WTC11 (cell line): Measurements from ENCODE around the gene RBCK1. TPM values are rescaled to one million over a fixed set of nuclear protein-coding genes. Genes with fewer than 3 reads are reported as not detected.

Experiments used
- ATAC-seq: fragments of 200-7000 bp; cut with Tn5 transposase; 2 replicates; pipeline ENCODE4 v1.10.0; 2021; ENCODE audit warnings: mild to moderate bottlenecking, moderate library complexity
- CTCF ChIA-PET: fragments of 300-600 bp; sonication (Branson Sonifier 250); formaldehyde crosslinking; loops from one replicate; lab custom pipeline; 2021; ENCODE audit warnings: antibody characterized with exemption; lab: Charles Lee
- POLR2A ChIA-PET: fragments of 350-600 bp; sonication (Branson Sonifier 250); formaldehyde crosslinking; loops from one replicate; lab custom pipeline; 2021; ENCODE audit warnings: antibody characterized with exemption; lab: Charles Lee
- DNase-seq: peaks from one replicate; pipeline ENCODE4 v3.0.0; 2021; ENCODE audit warnings: low spot score
- H3K27ac Mint-ChIP-seq: 2 replicates; pipeline ENCODE4 v1.8.0; 2021; ENCODE audit warnings: mixed read lengths
- H3K27me3 Mint-ChIP-seq: 2 replicates; pipeline ENCODE4 v1.8.0; 2021; ENCODE audit warnings: low read depth, mild to moderate bottlenecking, moderate library complexity, mixed read lengths
- H3K36me3 Mint-ChIP-seq: 2 replicates; pipeline ENCODE4 v1.8.0; 2021; ENCODE audit warnings: mixed read lengths
- H3K4me1 Mint-ChIP-seq: 2 replicates; pipeline ENCODE4 v1.8.0; 2022; ENCODE audit warnings: mixed read lengths
- H3K4me3 Mint-ChIP-seq: 2 replicates; pipeline ENCODE4 v1.8.0; 2021; ENCODE audit warnings: mild to moderate bottlenecking, moderate library complexity, mixed read lengths
- H3K9me3 Mint-ChIP-seq: 2 replicates; pipeline ENCODE4 v1.8.0; 2021; ENCODE audit warnings: mixed read lengths
- ATF1 ChIP-seq: sonication (generic); formaldehyde crosslinking; IDR thresholded peaks from 2 replicates; pipeline ENCODE4 v1.8.1; 2023; ENCODE audit warnings: mild to moderate bottlenecking, moderate library complexity, missing genetic modification reagents
- EMX1 ChIP-seq: fragments of 250-450 bp; sonication (Bioruptor Pico); IDR thresholded peaks from 2 replicates; pipeline ENCODE4 v1.8.0; 2021; ENCODE audit warnings: mild to moderate bottlenecking
- GRHL2 ChIP-seq: fragments of 250-450 bp; sonication (Bioruptor Pico); IDR thresholded peaks from 2 replicates; pipeline ENCODE4 v1.8.0; 2022; ENCODE audit warnings: mild to moderate bottlenecking, moderate library complexity; ENCODE audit not compliant: insufficient replicate concordance, severe bottlenecking
- JUN ChIP-seq: sonication (generic); formaldehyde crosslinking; IDR thresholded peaks from 2 replicates; pipeline ENCODE4 v1.8.0; 2023; ENCODE audit warnings: mild to moderate bottlenecking, missing genetic modification reagents
- NFYB ChIP-seq: sonication (generic); formaldehyde crosslinking; conservative IDR thresholded peaks from 2 replicates; pipeline ENCODE4 v1.8.0; 2022; ENCODE audit warnings: low read depth, missing genetic modification reagents
- OVOL2 ChIP-seq: fragments of 250-450 bp; sonication (Bioruptor Pico); IDR thresholded peaks from 2 replicates; pipeline ENCODE4 v1.9.0; 2021; ENCODE audit warnings: mild to moderate bottlenecking, borderline replicate concordance
- PRRX2 ChIP-seq: fragments of 250-450 bp; sonication (Bioruptor Pico); IDR thresholded peaks from 2 replicates; pipeline ENCODE4 v1.8.0; 2021; ENCODE audit warnings: mild to moderate bottlenecking
- SMAD3 ChIP-seq: sonication (generic); formaldehyde crosslinking; IDR thresholded peaks from 2 replicates; pipeline ENCODE4 v1.8.0; 2022; ENCODE audit warnings: missing genetic modification reagents, mild to moderate bottlenecking, borderline replicate concordance
- SOX15 ChIP-seq: fragments of 250-450 bp; sonication (Bioruptor Pico); IDR thresholded peaks from 2 replicates; pipeline ENCODE4 v1.9.0; 2021; ENCODE audit warnings: mild to moderate bottlenecking
- TCF7 ChIP-seq: sonication (generic); formaldehyde crosslinking; IDR thresholded peaks from 2 replicates; pipeline ENCODE4 v1.8.0; 2022; ENCODE audit warnings: mild to moderate bottlenecking, low read depth, missing genetic modification reagents, moderate library complexity
- TEAD1 ChIP-seq: sonication (generic); formaldehyde crosslinking; IDR thresholded peaks from 2 replicates; pipeline ENCODE4 v1.8.0; 2022; ENCODE audit warnings: mild to moderate bottlenecking, missing genetic modification reagents
- ZNF219 ChIP-seq: sonication (generic); formaldehyde crosslinking; IDR thresholded peaks from 2 replicates; pipeline ENCODE4 v1.8.0; 2023; ENCODE audit warnings: missing genetic modification reagents, mild to moderate bottlenecking, borderline replicate concordance
- ZNF232 ChIP-seq: sonication (generic); formaldehyde crosslinking; IDR thresholded peaks from 2 replicates; pipeline ENCODE4 v1.8.0; 2022; ENCODE audit warnings: mild to moderate bottlenecking, missing genetic modification reagents
- ZNF396 ChIP-seq: fragments of 250-450 bp; sonication (Bioruptor Pico); IDR thresholded peaks from 2 replicates; pipeline ENCODE4 v1.8.0; 2021; ENCODE audit warnings: mild to moderate bottlenecking, moderate library complexity, borderline replicate concordance
- ZNF416 ChIP-seq: fragments of 250-450 bp; sonication (Bioruptor Pico); IDR thresholded peaks from 2 replicates; pipeline ENCODE4 v1.9.0; 2021; ENCODE audit warnings: mild to moderate bottlenecking, inconsistent platforms
- ZNF423 ChIP-seq: fragments of 250-450 bp; sonication (Bioruptor Pico); IDR thresholded peaks from 2 replicates; pipeline ENCODE4 v2.1.2; 2022; ENCODE audit warnings: mild to moderate bottlenecking, moderate library complexity
- total RNA-seq: library from RNA; stranded (reverse); gene quantifications from 3 replicates; pipeline ENCODE4 v1.2.3, GENCODE V29; 2021
- TF ChIP-seq, protein P1 (sequence below): fragments of 250-450 bp; sonication (Bioruptor Pico); IDR thresholded peaks from 2 replicates; pipeline ENCODE4 v1.9.0; 2021; ENCODE audit warnings: moderate library complexity, mild to moderate bottlenecking, inconsistent platforms, borderline replicate concordance
- TF ChIP-seq, protein P2 (sequence below): sonication (generic); formaldehyde crosslinking; IDR thresholded peaks from 2 replicates; pipeline ENCODE4 v1.8.1; 2022; ENCODE audit warnings: mild to moderate bottlenecking, moderate library complexity, missing genetic modification reagents
- TF ChIP-seq, protein P3 (sequence below): sonication (generic); formaldehyde crosslinking; IDR thresholded peaks from 2 replicates; pipeline ENCODE4 v1.8.1; 2023; ENCODE audit warnings: mild to moderate bottlenecking, moderate library complexity, missing genetic modification reagents
- TF ChIP-seq, protein P4 (sequence below): sonication (generic); formaldehyde crosslinking; IDR thresholded peaks from 2 replicates; pipeline ENCODE4 v1.8.1; 2023; ENCODE audit warnings: mild to moderate bottlenecking, missing genetic modification reagents
- TF ChIP-seq, protein P5 (sequence below): fragments of 200-600 bp; IDR thresholded peaks from 2 replicates; pipeline ENCODE4 v1.8.0; 2022; ENCODE audit warnings: antibody characterized with exemption
- TF ChIP-seq, protein P6 (sequence below): fragments of 250-450 bp; sonication (Bioruptor Pico); IDR thresholded peaks from 2 replicates; pipeline ENCODE4 v1.9.0; 2021; ENCODE audit warnings: mild to moderate bottlenecking

The RBCK1 gene
- total RNA-seq, 1 experiment from 2014 or later = 75.2 TPM

DNA sequence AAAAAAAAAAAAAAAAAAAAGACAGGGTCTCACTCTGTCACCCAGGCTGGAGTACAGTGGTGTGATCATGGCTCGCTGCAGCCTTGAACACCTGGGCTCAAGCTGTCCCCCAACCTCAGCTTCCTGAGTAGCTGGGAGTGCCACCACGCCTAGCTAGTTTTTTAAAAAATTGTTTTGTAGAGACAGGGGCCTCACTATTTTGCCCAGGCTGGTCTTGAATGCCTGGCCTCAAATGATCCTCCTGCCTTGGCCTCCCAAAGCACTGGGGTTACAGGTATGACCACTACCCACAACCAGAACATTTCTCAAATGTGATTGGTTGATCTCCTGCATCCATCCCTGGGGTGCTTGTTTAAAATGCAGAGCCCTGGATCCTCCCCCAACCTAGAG, 5.6 kb upstream of the RBCK1 start (continued):
- TF ChIP-seq, protein P1, sequence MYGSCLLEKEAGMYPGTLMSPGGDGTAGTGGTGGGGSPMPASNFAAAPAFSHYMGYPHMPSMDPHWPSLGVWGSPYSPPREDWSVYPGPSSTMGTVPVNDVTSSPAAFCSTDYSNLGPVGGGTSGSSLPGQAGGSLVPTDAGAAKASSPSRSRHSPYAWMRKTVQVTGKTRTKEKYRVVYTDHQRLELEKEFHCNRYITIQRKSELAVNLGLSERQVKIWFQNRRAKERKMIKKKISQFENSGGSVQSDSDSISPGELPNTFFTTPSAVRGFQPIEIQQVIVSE (CRISPR knock-in tag) = no peak
- no peak for TF ChIP-seq ZNF232 (CRISPR knock-in tag)
- TF ChIP-seq, protein P2, sequence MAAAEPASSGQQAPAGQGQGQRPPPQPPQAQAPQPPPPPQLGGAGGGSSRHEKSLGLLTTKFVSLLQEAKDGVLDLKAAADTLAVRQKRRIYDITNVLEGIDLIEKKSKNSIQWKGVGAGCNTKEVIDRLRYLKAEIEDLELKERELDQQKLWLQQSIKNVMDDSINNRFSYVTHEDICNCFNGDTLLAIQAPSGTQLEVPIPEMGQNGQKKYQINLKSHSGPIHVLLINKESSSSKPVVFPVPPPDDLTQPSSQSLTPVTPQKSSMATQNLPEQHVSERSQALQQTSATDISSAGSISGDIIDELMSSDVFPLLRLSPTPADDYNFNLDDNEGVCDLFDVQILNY (CRISPR knock-in tag) = no peak
- no peak for TF ChIP-seq OVOL2 (CRISPR knock-in tag)
- no peak for TF ChIP-seq ZNF416 (CRISPR knock-in tag)
- TF ChIP-seq TEAD1 (CRISPR knock-in tag) = no peak
- no peak for TF ChIP-seq ZNF396 (CRISPR knock-in tag)
- no peak for TF ChIP-seq NFYB (CRISPR knock-in tag)

DNA sequence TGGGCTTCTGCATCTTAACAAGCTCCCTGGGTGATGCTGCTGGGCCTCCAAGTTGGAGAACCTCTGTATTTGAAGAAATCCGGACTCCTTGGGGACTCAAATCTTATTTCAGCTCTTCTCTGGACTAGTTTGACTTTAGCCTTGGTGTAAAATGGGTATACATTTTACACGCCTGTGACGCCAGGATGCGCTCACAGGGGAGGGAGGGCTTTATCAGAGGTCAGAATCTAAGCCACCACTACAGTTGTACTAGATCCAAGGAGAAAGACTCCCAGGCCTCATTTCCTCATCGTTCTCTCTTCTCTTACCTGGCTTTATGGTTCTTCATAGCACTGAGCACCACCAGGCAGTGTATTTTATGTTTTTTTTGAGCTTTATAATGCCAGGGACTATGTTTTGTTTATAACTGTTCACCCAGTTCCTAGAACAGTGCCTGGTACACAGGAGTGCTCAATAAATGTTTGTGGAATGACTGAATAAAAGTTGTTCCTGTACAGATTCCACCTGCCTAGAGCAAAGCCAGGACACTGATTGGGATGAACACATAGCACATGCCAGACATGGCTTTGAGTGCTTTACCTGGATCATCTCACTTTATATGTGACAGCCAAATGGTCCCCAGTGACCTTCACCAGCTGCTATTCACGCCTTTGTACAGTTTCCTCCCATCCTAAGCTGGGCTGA, 5.1 kb upstream of the RBCK1 start:
- Mint-ChIP-seq H3K9me3 (peaks cover 15% of the 10 kb centered on the region), H3K4me3 (no peak overlapping the region), H3K27ac (no peak overlapping the region), H3K4me1 (peaks cover 22% of the 10 kb centered on the region), H3K27me3 (peaks cover 8% of the 10 kb centered on the region; the same call in 1 of the 2 replicates), H3K36me3 (no peaks in the 10 kb centered on the region; the same call in 1 of the 2 replicates)
- ChIA-PET POLR2A (no interaction called here), CTCF (no interaction called here)
- no peak for TF ChIP-seq GRHL2
- no peak for ATAC-seq
- no peak for DNase-seq

DNA sequence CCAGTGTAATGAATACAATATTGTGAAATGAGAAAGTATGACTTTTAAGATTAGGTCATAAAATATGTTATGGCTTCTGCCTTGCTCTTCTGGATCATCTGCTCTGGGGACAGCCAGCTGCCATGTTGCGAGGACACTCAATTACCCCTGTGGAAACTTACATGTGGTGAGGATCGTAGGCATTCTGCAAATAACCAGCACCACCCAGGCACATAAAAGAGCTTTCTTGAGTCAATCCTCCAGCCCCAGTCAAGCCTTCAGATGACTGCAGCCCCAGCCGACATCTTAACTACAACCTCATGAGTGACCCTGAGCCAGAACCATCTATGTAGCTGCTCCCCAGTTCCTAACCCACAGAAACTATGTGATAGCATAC, 4.5 kb upstream of the RBCK1 start:
- H3K9me3 Mint-ChIP-seq = peaks cover 15% of the 10 kb centered on the region
- ChIA-PET CTCF (interaction anchor here (1.5 kb wide), 1 partner anchor 28 kb away, joined by 4 read pairs; no protein-coding TSS in a partner anchor), POLR2A (no interaction called here)
- ATAC-seq (no peak), DNase-seq (no peak)
- TF ChIP-seq, protein P3, sequence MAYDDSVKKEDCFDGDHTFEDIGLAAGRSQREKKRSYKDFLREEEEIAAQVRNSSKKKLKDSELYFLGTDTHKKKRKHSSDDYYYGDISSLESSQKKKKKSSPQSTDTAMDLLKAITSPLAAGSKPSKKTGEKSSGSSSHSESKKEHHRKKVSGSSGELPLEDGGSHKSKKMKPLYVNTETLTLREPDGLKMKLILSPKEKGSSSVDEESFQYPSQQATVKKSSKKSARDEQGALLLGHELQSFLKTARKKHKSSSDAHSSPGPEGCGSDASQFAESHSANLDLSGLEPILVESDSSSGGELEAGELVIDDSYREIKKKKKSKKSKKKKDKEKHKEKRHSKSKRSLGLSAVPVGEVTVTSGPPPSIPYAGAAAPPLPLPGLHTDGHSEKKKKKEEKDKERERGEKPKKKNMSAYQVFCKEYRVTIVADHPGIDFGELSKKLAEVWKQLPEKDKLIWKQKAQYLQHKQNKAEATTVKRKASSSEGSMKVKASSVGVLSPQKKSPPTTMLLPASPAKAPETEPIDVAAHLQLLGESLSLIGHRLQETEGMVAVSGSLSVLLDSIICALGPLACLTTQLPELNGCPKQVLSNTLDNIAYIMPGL (CRISPR knock-in tag) = no peak
- TF ChIP-seq SOX15 = no peak
- no peak for TF ChIP-seq ZNF423
- TF ChIP-seq SMAD3 (CRISPR knock-in tag) = no peak
- no peak for TF ChIP-seq PRRX2 (CRISPR knock-in tag)
- H3K4me1 Mint-ChIP-seq = peaks cover 22% of the 10 kb centered on the region
- peaks cover 8% of the 10 kb centered on the region; the same call in 1 of the 2 replicates for H3K27me3 Mint-ChIP-seq
- H3K36me3 Mint-ChIP-seq = no peaks in the 10 kb centered on the region; the same call in 1 of the 2 replicates
- H3K4me3 Mint-ChIP-seq = no peak overlapping the region
- no peak overlapping the region for H3K27ac Mint-ChIP-seq

DNA sequence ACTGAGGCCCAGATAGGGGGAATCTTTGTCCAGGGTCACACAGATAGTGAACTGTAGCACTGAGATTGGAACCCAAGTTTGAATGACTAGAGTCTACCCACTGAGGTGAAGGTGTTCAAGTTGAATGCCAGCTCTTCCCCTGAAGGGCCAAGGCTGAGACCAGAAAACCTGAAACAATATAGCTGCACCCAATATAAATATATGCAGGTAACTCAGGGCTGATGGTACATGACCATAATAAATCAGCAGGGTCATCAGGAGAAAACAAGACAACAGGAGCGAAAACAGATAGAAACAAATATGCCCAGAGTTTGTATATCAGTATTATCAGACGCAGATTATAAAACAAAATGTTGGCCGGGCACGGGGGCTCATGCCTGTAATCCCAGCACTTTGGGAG, 4.0 kb upstream of the RBCK1 start:
- no peak for ATAC-seq
- Mint-ChIP-seq H3K27ac (no peak overlapping the region), H3K4me3 (no peak overlapping the region), H3K36me3 (no peaks in the 10 kb centered on the region), H3K4me1 (peaks cover 26% of the 10 kb centered on the region), H3K27me3 (peaks cover 8% of the 10 kb centered on the region; the same call in 1 of the 2 replicates), H3K9me3 (peaks cover 15% of the 10 kb centered on the region)
- no peak for DNase-seq
- ChIA-PET CTCF (interaction anchor here (1.5 kb wide), 1 partner anchor 28 kb away, joined by 4 read pairs; no protein-coding TSS in a partner anchor), POLR2A (no interaction called here)
- TF ChIP-seq TCF7 (CRISPR knock-in tag) (no peak), JUN (CRISPR knock-in tag) (no peak), ZNF232 (CRISPR knock-in tag) (no peak), ATF1 (no peak), EMX1 (CRISPR knock-in tag) (no peak), ZNF219 (no peak), ZNF423 (no peak)
- TF ChIP-seq, protein P4, sequence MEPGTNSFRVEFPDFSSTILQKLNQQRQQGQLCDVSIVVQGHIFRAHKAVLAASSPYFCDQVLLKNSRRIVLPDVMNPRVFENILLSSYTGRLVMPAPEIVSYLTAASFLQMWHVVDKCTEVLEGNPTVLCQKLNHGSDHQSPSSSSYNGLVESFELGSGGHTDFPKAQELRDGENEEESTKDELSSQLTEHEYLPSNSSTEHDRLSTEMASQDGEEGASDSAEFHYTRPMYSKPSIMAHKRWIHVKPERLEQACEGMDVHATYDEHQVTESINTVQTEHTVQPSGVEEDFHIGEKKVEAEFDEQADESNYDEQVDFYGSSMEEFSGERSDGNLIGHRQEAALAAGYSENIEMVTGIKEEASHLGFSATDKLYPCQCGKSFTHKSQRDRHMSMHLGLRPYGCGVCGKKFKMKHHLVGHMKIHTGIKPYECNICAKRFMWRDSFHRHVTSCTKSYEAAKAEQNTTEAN (CRISPR knock-in tag) = no peak
- TF ChIP-seq, protein P5, sequence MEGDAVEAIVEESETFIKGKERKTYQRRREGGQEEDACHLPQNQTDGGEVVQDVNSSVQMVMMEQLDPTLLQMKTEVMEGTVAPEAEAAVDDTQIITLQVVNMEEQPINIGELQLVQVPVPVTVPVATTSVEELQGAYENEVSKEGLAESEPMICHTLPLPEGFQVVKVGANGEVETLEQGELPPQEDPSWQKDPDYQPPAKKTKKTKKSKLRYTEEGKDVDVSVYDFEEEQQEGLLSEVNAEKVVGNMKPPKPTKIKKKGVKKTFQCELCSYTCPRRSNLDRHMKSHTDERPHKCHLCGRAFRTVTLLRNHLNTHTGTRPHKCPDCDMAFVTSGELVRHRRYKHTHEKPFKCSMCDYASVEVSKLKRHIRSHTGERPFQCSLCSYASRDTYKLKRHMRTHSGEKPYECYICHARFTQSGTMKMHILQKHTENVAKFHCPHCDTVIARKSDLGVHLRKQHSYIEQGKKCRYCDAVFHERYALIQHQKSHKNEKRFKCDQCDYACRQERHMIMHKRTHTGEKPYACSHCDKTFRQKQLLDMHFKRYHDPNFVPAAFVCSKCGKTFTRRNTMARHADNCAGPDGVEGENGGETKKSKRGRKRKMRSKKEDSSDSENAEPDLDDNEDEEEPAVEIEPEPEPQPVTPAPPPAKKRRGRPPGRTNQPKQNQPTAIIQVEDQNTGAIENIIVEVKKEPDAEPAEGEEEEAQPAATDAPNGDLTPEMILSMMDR = no peak
- TF ChIP-seq, protein P6, sequence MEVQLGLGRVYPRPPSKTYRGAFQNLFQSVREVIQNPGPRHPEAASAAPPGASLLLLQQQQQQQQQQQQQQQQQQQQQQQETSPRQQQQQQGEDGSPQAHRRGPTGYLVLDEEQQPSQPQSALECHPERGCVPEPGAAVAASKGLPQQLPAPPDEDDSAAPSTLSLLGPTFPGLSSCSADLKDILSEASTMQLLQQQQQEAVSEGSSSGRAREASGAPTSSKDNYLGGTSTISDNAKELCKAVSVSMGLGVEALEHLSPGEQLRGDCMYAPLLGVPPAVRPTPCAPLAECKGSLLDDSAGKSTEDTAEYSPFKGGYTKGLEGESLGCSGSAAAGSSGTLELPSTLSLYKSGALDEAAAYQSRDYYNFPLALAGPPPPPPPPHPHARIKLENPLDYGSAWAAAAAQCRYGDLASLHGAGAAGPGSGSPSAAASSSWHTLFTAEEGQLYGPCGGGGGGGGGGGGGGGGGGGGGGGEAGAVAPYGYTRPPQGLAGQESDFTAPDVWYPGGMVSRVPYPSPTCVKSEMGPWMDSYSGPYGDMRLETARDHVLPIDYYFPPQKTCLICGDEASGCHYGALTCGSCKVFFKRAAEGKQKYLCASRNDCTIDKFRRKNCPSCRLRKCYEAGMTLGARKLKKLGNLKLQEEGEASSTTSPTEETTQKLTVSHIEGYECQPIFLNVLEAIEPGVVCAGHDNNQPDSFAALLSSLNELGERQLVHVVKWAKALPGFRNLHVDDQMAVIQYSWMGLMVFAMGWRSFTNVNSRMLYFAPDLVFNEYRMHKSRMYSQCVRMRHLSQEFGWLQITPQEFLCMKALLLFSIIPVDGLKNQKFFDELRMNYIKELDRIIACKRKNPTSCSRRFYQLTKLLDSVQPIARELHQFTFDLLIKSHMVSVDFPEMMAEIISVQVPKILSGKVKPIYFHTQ = no peak
